SK-N-SH (cell line): ENCODE results near the gene SLC6A17. TPM values are rescaled to one million over a fixed set of nuclear protein-coding genes. Genes with fewer than 3 reads are reported as not detected.
A peak's percentile ranks its signal among the peaks of the same experiment; 100 is the strongest.

Source experiments
- CTCF ChIA-PET: fragments of 300-600, 350-600 bp; formaldehyde crosslinking; extraction: SDS; loops from one replicate; lab custom pipeline; 2021; lab: Yijun Ruan, JAX
- POLR2A ChIA-PET: fragments of 350-600 bp; sonication (Branson Sonifier 250); formaldehyde crosslinking; extraction: SDS; loops from one replicate; lab custom pipeline; 2020; ENCODE audit warnings: antibody characterized with exemption, inconsistent platforms; lab: Yijun Ruan, JAX
- DNase-seq: peaks from one replicate; pipeline ENCODE4 v3.0.0; 2012
- H2AFZ ChIP-seq: fragments of 200-600 bp; sonication (generic); 2 replicates; pipeline ENCODE4 v1.8.1; 2016; ENCODE audit warnings: antibody characterized with exemption, mild to moderate bottlenecking, low read depth
- H3F3A ChIP-seq: fragments of 200-600 bp; sonication (generic); replicated peaks from 2 replicates; pipeline ENCODE3; 2016; ENCODE audit warnings: antibody characterized with exemption, mild to moderate bottlenecking; ENCODE audit not compliant: insufficient read depth
- H3K27ac ChIP-seq, 2 experiments: fragments of 200-500 bp in 1 of 2; fragments of 200-600 bp in 1 of 2; sonication (Bioruptor generic) in 1 of 2; sonication (generic), shearing (Covaris generic) in 1 of 2; 2 replicates each; pipeline versions ENCODE4 v1.5.1 to v1.6.1; 2014 to 2016; ENCODE audit warnings: low read depth in 2 of 2, inconsistent platforms in 1 of 2, low read length in 1 of 2, mild to moderate bottlenecking in 1 of 2, mixed read lengths in 1 of 2
- H3K27me3 ChIP-seq: fragments of 200-600 bp; sonication (generic), shearing (Covaris generic); 2 replicates; pipeline ENCODE4 v1.6.1; 2016; ENCODE audit warnings: mixed run types; ENCODE audit not compliant: insufficient read depth
- H3K36me3 ChIP-seq, 2 experiments: fragments of 200-500 bp in 1 of 2; fragments of 200-600 bp in 1 of 2; sonication (Bioruptor generic) in 1 of 2; sonication (generic) in 1 of 2; replicated peaks in 1 of 2; 2 replicates each; pipeline versions ENCODE3 to v1.5.1; 2014 to 2016; ENCODE audit warnings: low read length in 1 of 2, mild to moderate bottlenecking in 1 of 2; ENCODE audit not compliant: insufficient read depth in 2 of 2, control insufficient read depth in 1 of 2
- H3K4me1 ChIP-seq, 2 experiments: fragments of 200-500 bp in 1 of 2; fragments of 200-600 bp in 1 of 2; sonication (Bioruptor generic) in 1 of 2; sonication (generic), shearing (Covaris generic) in 1 of 2; 2 replicates each; pipeline versions ENCODE4 v1.5.1 to v1.6.1; 2014 to 2016; ENCODE audit warnings: low read depth in 1 of 2, low read length in 1 of 2, mixed run types in 1 of 2; ENCODE audit not compliant: insufficient read depth in 2 of 2, control insufficient read depth in 1 of 2
- H3K4me2 ChIP-seq: fragments of 200-600 bp; sonication (generic), shearing (Covaris generic); 2 replicates; pipeline ENCODE4 v1.6.1; 2017; ENCODE audit warnings: mixed run types
- H3K4me3 ChIP-seq, 2 experiments: fragments of 200-500 bp in 1 of 2; fragments of 200-600 bp in 1 of 2; sonication (Bioruptor generic) in 1 of 2; sonication (generic), shearing (Covaris generic) in 1 of 2; 2 replicates each; pipeline versions ENCODE4 v1.5.1 to v1.8.1; 2014 to 2016; ENCODE audit warnings: low read depth in 2 of 2, inconsistent platforms in 1 of 2, low read length in 1 of 2, mild to moderate bottlenecking in 1 of 2, mixed read lengths in 1 of 2, moderate library complexity in 1 of 2
- H3K79me2 ChIP-seq: fragments of 200-600 bp; sonication (generic); 2 replicates; pipeline ENCODE4 v1.8.1; 2017; ENCODE audit warnings: mild to moderate bottlenecking; ENCODE audit not compliant: insufficient read depth
- H3K9ac ChIP-seq: fragments of 200-600 bp; sonication (generic); 2 replicates; pipeline ENCODE4 v1.6.1; 2017; ENCODE audit warnings: mixed run types
- H3K9me2 ChIP-seq: fragments of 200-600 bp; sonication (generic); 2 replicates; pipeline ENCODE4 v1.6.1; 2017; ENCODE audit warnings: mixed run types
- H3K9me3 ChIP-seq: fragments of 200-600 bp; sonication (generic); 2 replicates; pipeline ENCODE4 v1.6.1; 2017; ENCODE audit warnings: mixed run types, mild to moderate bottlenecking, moderate library complexity
- H4K20me1 ChIP-seq: fragments of 200-600 bp; sonication (generic); 2 replicates; pipeline ENCODE4 v1.6.1; 2017; ENCODE audit warnings: mild to moderate bottlenecking, mixed run types; ENCODE audit not compliant: insufficient read depth
- CHD2 ChIP-seq: fragments of 150-350 bp; IDR thresholded peaks from 2 replicates; pipeline ENCODE4 v1.6.1; 2018; ENCODE audit warnings: low read length; ENCODE audit not compliant: partially characterized antibody
- CTCF ChIP-seq: fragments of 200-600 bp; sonication (generic); IDR thresholded peaks from 2 replicates; pipeline ENCODE4 v1.6.1; 2017; ENCODE audit warnings: antibody characterized with exemption, mild to moderate bottlenecking, moderate library complexity
- FOSL2 ChIP-seq: IDR thresholded peaks from 2 replicates; pipeline ENCODE4 v1.4.0; 2012; ENCODE audit warnings: low read depth, mild to moderate bottlenecking, moderate library complexity, borderline replicate concordance
- GATA2 ChIP-seq: sonication (generic); formaldehyde crosslinking; IDR thresholded peaks from 2 replicates; pipeline ENCODE4 v1.5.0; 2020; ENCODE audit warnings: mild to moderate bottlenecking, missing genetic modification reagents
- YY1 ChIP-seq: IDR thresholded peaks from 2 replicates; pipeline ENCODE4 v1.4.0; 2012; ENCODE audit warnings: low read depth, mild to moderate bottlenecking
- WGBS: methylation state at CpG from one replicate; pipeline ENCODE4 v1.1.6; 2017; ENCODE audit warnings: low lambda C conversion rate; 5-methylcytosine and 5-hydroxymethylcytosine counted together
- polyA plus RNA-seq, 3 experiments: library from polyadenylated mRNA; depleted of rRNA; stranded (reverse); fragments of >200 nt; gene quantifications; 2 replicates each; pipeline ENCODE4 v1.2.3, GENCODE V29; 2012

The SLC6A17 gene
- polyA plus RNA-seq, 1 of the 3 experiments (the other 2 are of a cell fraction) = 0.67 TPM

GRCh38 chr1:110163591-110163990 is 13.3 kb downstream of the SLC6A17 start:
- no peaks in the 10 kb centered on the region for H3F3A ChIP-seq
- H2AFZ ChIP-seq = no peak overlapping the region
- H3K4me3 ChIP-seq = no peak overlapping the region
- no peak for DNase-seq
- no peak overlapping the region for H3K27ac ChIP-seq
- H3K9me2 ChIP-seq = no peaks in the 10 kb centered on the region
- H3K4me2 ChIP-seq = no peak overlapping the region
- no peaks in the 10 kb centered on the region for H3K36me3 ChIP-seq
- TF ChIP-seq FOSL2 = no peak
- TF ChIP-seq YY1 = no peak
- ChIA-PET POLR2A (no interaction called here), CTCF (interaction anchor here (0.8 to 10.4 kb wide), 9 partner anchors 9 to 149 kb away, joined by 3 to 76 read pairs (median 5); partner anchors contain the start of gene SLC6A17)
- H4K20me1 ChIP-seq = no peaks in the 10 kb centered on the region
- H3K27me3 ChIP-seq = no peaks in the 10 kb centered on the region; the same call in 1 of the 2 replicates
- no peak overlapping the region for H3K9ac ChIP-seq
- 66% methylated on average over 7 of the region's 7 CpGs for WGBS
- no peaks in the 10 kb centered on the region for H3K9me3 ChIP-seq
- peaks cover 0 to 46% of the 10 kb centered on the region in 2 experiments; a peak in 2 of 4 replicates for H3K4me1 ChIP-seq
- H3K79me2 ChIP-seq = no peaks in the 10 kb centered on the region

GRCh38 chr1:110164725-110165350 is 14.5 kb downstream of the SLC6A17 start:
- H3K9me3 ChIP-seq = no peaks in the 10 kb centered on the region
- CTCF ChIA-PET = interaction anchor here (0.7 to 10.4 kb wide), 12 partner anchors 8 to 296 kb away, joined by 3 to 76 read pairs (median 4); partner anchors contain the start of gene SLC6A17
- DNase-seq = peak; percentile 52

More at GRCh38 chr1:110164725-110165350, 14.5 kb downstream of the SLC6A17 start:
- Histone ChIP-seq H3K4me3 (no peak overlapping the region), H3F3A (no peaks in the 10 kb centered on the region), H3K27ac (peak overlapping the region in 1 of 2 experiments; percentile 58; a peak in 2 of 4 replicates), H2AFZ (no peak overlapping the region), H3K9me2 (no peaks in the 10 kb centered on the region), H3K79me2 (no peaks in the 10 kb centered on the region), H3K9ac (no peak overlapping the region), H4K20me1 (no peaks in the 10 kb centered on the region), H3K4me1 (peaks cover 0 to 54% of the 10 kb centered on the region in 2 experiments; a peak in 2 of 4 replicates), H3K36me3 (no peaks in the 10 kb centered on the region), H3K27me3 (no peaks in the 10 kb centered on the region; the same call in 1 of the 2 replicates), H3K4me2 (no peak overlapping the region)
- 28% methylated on average over 4 of the region's 10 CpGs for WGBS
- no peak for TF ChIP-seq CHD2
- no peak for TF ChIP-seq CTCF
- 0 out of 2 replicates have a peak, but pooled peaks have one; percentile 8 for TF ChIP-seq GATA2
- POLR2A ChIA-PET = no interaction called here
